ENCODE data around the gene SFN.
A peak's percentile ranks its signal among the peaks of the same experiment; 100 is the strongest.

Gene SFN

DNA sequence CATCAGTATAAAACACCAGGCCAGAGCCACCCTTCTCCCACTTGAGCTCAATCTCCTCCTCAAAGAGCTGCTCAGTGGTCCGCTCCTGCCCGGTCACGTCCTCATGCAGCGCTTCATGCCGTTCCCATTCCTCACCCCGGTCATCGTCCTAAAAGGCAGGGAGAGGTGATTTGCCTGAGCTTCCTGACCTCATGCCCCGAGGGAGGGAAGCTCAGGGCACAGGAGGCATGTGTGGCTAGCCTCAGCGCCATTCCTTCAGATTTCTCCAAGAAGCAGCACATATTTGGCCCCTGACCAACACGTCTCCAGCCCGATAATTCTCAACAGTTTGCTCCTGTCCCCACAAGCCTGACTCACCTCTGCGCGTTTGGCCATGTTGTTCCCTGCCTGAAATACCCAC, 31.3 kb downstream of the SFN start:
- TF ChIP-seq SPI1 (IDR thresholded peaks at IDR 0.05; ENCODE audit: borderline replicate concordance, low read depth): no peak
- TF ChIP-seq GABPA (IDR thresholded peaks at IDR 0.05; ENCODE audit: low read depth): no peak
- TF ChIP-seq, protein P1, sequence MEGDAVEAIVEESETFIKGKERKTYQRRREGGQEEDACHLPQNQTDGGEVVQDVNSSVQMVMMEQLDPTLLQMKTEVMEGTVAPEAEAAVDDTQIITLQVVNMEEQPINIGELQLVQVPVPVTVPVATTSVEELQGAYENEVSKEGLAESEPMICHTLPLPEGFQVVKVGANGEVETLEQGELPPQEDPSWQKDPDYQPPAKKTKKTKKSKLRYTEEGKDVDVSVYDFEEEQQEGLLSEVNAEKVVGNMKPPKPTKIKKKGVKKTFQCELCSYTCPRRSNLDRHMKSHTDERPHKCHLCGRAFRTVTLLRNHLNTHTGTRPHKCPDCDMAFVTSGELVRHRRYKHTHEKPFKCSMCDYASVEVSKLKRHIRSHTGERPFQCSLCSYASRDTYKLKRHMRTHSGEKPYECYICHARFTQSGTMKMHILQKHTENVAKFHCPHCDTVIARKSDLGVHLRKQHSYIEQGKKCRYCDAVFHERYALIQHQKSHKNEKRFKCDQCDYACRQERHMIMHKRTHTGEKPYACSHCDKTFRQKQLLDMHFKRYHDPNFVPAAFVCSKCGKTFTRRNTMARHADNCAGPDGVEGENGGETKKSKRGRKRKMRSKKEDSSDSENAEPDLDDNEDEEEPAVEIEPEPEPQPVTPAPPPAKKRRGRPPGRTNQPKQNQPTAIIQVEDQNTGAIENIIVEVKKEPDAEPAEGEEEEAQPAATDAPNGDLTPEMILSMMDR (IDR thresholded peaks at IDR 0.05; ENCODE audit: insufficient read depth, low read length): no peak
- no peak for TF ChIP-seq POLR2AphosphoS5 (IDR thresholded peaks at IDR 0.05; ENCODE audit: low read depth)
- TF ChIP-seq, protein P2, sequence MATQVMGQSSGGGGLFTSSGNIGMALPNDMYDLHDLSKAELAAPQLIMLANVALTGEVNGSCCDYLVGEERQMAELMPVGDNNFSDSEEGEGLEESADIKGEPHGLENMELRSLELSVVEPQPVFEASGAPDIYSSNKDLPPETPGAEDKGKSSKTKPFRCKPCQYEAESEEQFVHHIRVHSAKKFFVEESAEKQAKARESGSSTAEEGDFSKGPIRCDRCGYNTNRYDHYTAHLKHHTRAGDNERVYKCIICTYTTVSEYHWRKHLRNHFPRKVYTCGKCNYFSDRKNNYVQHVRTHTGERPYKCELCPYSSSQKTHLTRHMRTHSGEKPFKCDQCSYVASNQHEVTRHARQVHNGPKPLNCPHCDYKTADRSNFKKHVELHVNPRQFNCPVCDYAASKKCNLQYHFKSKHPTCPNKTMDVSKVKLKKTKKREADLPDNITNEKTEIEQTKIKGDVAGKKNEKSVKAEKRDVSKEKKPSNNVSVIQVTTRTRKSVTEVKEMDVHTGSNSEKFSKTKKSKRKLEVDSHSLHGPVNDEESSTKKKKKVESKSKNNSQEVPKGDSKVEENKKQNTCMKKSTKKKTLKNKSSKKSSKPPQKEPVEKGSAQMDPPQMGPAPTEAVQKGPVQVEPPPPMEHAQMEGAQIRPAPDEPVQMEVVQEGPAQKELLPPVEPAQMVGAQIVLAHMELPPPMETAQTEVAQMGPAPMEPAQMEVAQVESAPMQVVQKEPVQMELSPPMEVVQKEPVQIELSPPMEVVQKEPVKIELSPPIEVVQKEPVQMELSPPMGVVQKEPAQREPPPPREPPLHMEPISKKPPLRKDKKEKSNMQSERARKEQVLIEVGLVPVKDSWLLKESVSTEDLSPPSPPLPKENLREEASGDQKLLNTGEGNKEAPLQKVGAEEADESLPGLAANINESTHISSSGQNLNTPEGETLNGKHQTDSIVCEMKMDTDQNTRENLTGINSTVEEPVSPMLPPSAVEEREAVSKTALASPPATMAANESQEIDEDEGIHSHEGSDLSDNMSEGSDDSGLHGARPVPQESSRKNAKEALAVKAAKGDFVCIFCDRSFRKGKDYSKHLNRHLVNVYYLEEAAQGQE (IDR thresholded peaks at IDR 0.05; ENCODE audit: insufficient replicate concordance, low read depth): no peak
- Histone ChIP-seq H3K27ac (replicated peaks) (no peak overlapping the region), H3K27me3 (ENCODE audit: insufficient read depth, poor library complexity, severe bottlenecking) (no peaks in the 10 kb centered on the region), H3K4me3 (replicated peaks; ENCODE audit: insufficient read depth, low read length) (no peak overlapping the region)
- no peak for DNase-seq (ENCODE audit: low read depth in 1 of 2, low spot score in 1 of 2)

DNA sequence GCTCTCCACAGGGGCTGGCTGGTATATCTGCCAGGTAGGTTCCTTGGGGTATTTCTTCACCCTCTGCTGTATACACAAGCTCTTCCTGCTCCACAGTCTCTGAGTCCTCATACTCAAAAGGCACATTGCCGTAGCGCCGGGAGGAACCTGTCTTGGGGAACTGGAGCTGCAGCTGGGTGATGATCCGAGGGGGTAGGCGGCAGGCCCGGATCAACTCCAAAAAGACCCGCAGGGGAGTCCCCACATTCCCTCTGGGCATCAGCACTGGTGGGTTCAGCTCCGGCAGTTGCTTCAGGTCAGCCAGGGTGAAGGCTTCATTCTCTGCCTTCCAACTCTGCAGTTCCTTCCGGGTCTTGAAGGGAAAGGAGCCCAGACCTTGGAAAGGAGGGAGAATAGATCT, 34.4 kb downstream of the SFN start:
- TF ChIP-seq, protein P1 (IDR thresholded peaks at IDR 0.05; ENCODE audit: insufficient read depth, low read length): no peak
- no peak for TF ChIP-seq SPI1 (IDR thresholded peaks at IDR 0.05; ENCODE audit: borderline replicate concordance, low read depth)
- TF ChIP-seq, protein P2 (IDR thresholded peaks at IDR 0.05; ENCODE audit: insufficient replicate concordance, low read depth): no peak
- TF ChIP-seq POLR2AphosphoS5 (IDR thresholded peaks at IDR 0.05; ENCODE audit: low read depth): no peak
- no peak for TF ChIP-seq GABPA (IDR thresholded peaks at IDR 0.05; ENCODE audit: low read depth)
- DNase-seq (ENCODE audit: low read depth in 1 of 2, low spot score in 1 of 2): no peak

DNA sequence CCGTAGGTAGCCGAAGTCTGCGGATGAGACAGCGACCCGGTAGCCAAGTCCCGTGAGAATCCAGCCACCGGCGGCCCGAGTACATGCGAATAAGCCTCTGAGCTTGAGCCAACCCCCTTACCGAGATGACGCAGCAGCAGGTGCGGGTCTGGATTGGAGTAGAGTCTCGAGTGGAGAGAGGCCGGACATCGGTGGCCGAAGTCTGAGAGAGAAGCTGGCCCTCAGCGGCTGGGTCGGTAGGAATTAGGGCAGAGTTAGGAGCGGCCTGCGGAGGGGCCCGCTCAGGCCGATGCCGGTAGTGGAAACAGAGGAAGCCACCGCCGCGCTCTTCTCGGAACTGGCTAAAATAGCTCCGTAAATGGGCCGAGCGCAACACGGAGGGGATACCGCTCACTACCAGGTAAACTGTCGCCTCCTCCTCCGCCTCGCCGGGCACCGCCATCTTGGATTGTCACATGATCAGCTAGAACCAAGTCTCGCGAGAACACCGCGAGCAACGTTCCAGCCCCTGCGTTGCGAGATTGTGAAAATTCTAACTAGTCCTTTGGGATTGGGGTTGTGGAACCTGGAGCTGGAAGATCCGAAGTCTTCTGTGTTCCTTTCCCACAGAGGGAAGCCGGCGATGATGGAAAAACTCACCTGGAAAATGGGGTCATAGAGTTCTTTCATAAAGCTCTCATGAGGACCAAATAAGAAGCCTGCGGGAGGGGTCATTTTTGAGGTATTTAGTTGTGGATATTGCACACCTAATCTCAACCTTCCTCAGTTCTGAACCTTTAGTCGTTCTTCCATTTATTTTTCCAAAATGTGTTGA, 37.3 kb downstream of the SFN start, which contains the start of gene GPATCH3:
TSS of gene GPATCH3 (minus strand) at position 467 of the 814 bp plus-strand sequence. CDS start at position 442, 25 bp downstream.
- TF ChIP-seq, protein P2 (IDR thresholded peaks at IDR 0.05; ENCODE audit: insufficient replicate concordance, low read depth): peak; percentile 73
- peak; percentile 90 for TF ChIP-seq POLR2AphosphoS5 (IDR thresholded peaks at IDR 0.05; ENCODE audit: low read depth)
- no peak for TF ChIP-seq SPI1 (IDR thresholded peaks at IDR 0.05; ENCODE audit: borderline replicate concordance, low read depth)
- TF ChIP-seq, protein P1 (IDR thresholded peaks at IDR 0.05; ENCODE audit: insufficient read depth, low read length): no peak
- no peak for TF ChIP-seq GABPA (IDR thresholded peaks at IDR 0.05; ENCODE audit: low read depth)
- peak; percentile 89 to 90 for DNase-seq (ENCODE audit: low read depth in 1 of 2, low spot score in 1 of 2)
- Histone ChIP-seq H3K27ac (replicated peaks) (peak within 1 kb of the TSS; percentile 83), H3K4me3 (replicated peaks; ENCODE audit: insufficient read depth, low read length) (peak within 1 kb of the TSS; percentile 96), H3K27me3 (ENCODE audit: insufficient read depth, poor library complexity, severe bottlenecking) (no peaks in the 10 kb centered on the region)

More for the DNA sequence above, 34.4 kb downstream of the SFN start:
- Histone ChIP-seq H3K27ac (replicated peaks) (no peak overlapping the region), H3K4me3 (replicated peaks; ENCODE audit: insufficient read depth, low read length) (no peak overlapping the region), H3K27me3 (ENCODE audit: insufficient read depth, poor library complexity, severe bottlenecking) (no peaks in the 10 kb centered on the region)

Measured in HL-60 (cell line).